Stimulated activated effector memory CD8-positive, alpha-beta T cell treated with anti-CD3 and anti-CD28 coated beads, Interleukin-12 subunit alpha, Interleukin-12 subunit beta, amount 100 ng/mL, for 72 hours (primary cell): ENCODE results near the gene CLIC5.

Source experiments
- ATAC-seq: fragments of 150-1000 bp; cut with Tn5 transposase; 2 replicates; pipeline ENCODE4 v1.10.0; 2021
- DNase-seq, 2 donors: peaks; one replicate each; pipeline ENCODE4 v3.0.0; 2021 to 2022; ENCODE audit warnings: low spot score in 2 of 2
- H3K27ac Mint-ChIP-seq: one replicate; pipeline ENCODE4 v1.8.0; 2022; ENCODE audit warnings: mild to moderate bottlenecking, mixed read lengths
- H3K36me3 Mint-ChIP-seq: one replicate; pipeline ENCODE4 v1.8.0; 2022; ENCODE audit warnings: mild to moderate bottlenecking, mixed read lengths
- H3K4me1 Mint-ChIP-seq: one replicate; pipeline ENCODE4 v1.8.0; 2022; ENCODE audit warnings: mixed read lengths
- H3K4me3 Mint-ChIP-seq: one replicate; pipeline ENCODE4 v1.8.0; 2022; ENCODE audit warnings: mild to moderate bottlenecking, mixed read lengths
- H3K9me3 Mint-ChIP-seq: one replicate; pipeline ENCODE4 v1.8.0; 2022; ENCODE audit warnings: mixed read lengths

The CLIC5 gene

DNA sequence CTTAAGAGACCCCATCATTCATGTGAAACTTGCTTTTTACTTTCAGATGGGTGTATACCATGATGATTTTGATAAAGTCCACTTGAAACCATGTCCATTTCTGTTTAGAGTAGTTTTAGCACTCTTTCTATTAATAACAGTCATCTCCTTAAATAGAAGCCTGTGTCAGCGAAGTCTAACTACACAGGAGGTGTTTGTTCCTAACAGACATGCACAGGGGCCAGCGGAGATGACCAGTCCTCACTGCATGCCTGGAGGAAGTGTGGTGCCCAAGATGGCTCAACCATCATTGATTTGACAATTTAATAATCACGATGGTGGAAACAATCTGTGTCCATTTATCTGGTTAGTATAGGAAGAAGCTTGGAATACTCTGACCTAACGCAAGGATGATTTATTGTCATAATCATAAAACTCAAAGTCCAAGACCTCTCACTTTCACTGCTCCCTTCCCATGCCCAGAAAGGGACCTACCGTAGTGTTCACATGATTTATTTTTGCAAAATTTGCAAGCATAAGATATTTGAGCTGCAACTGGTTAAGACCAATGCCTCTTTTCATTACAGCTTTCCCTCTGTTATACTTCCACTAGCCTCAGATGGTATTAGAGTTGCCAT is 31.0 kb upstream of the CLIC5 start:
- no peak for DNase-seq

DNA sequence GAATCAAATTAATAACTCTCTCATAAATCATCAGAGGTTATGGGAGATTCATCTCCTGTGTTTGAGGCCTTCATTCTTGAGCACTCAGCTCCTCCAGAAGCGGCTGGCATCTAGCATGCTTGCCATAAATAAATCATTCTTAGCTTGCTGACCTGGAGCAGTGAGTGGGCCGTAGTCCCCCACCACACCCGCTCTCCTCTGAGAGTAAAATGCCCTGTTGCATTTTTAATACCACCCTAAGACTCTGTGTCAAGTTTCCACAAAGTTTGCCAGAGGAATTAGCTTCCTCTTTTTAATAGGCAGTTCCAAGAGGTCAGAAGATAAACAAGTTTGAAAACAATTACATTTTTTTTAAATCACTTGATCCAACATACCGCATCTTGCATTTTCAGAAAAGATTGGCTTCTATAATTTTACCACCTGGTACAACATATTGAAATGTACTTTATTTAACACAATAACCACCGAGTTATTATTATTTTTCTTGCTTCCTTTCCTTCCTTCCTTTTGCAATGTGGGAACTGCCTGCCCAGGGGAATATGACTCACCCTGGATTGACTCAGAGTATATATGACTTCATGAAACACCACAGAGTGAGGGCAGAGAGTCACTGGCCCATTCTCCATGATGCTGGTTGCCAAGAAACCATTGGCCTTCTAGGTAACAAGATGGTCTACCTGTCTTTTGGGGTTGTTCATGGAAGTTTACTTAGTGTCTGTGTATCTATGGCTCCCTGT is 29.4 kb upstream of the CLIC5 start:
- no peak for DNase-seq
- ATAC-seq = peak; percentile 90
- no peak overlapping the region for H3K4me3 Mint-ChIP-seq
- no peaks in the 10 kb centered on the region for H3K36me3 Mint-ChIP-seq
- no peaks in the 10 kb centered on the region for H3K9me3 Mint-ChIP-seq
- H3K4me1 Mint-ChIP-seq = peaks cover 20% of the 10 kb centered on the region
- H3K27ac Mint-ChIP-seq = peak overlapping the region; percentile 65

More for the DNA sequence above, 31.0 kb upstream of the CLIC5 start:
- Mint-ChIP-seq H3K27ac (peak overlapping the region; percentile 65), H3K4me3 (no peak overlapping the region), H3K36me3 (no peaks in the 10 kb centered on the region), H3K9me3 (no peaks in the 10 kb centered on the region), H3K4me1 (peaks cover 25% of the 10 kb centered on the region)
- no peak for ATAC-seq

- Mint-ChIP-seq H3K36me3 (no peaks in the 10 kb centered on the region), H3K27ac (no peak overlapping the region), H3K4me1 (peaks cover 20% of the 10 kb centered on the region), H3K9me3 (no peaks in the 10 kb centered on the region), H3K4me3 (no peak overlapping the region)
- no peak for DNase-seq
- peak; percentile 86 for ATAC-seq
These were observed 26.8 kb upstream of the CLIC5 start for GRCh38 chr6:46042355-46042999.

DNA sequence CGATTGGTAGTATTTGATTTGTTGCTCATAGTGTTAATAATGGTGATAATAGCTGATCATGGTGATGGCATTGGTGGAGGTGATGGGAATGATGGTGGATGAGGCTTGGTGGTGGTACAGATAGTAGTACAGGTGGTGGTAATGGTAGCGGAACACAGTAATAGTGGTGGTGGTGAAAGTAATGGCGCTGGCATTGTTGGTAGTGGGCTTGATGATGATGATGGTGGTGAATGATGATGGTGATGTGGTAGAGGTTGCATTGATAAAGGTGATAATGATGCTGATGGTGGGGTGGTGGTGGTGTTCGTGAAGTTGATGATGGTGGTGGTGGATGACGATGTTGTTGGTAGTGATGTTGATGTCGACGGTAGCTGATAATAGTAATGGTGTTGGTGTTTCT is 24.6 kb upstream of the CLIC5 start:
- Mint-ChIP-seq H3K36me3 (no peaks in the 10 kb centered on the region), H3K4me1 (peaks cover 8% of the 10 kb centered on the region), H3K27ac (no peak overlapping the region), H3K9me3 (no peaks in the 10 kb centered on the region), H3K4me3 (no peak overlapping the region)
- ATAC-seq (no peak), DNase-seq (no peak)

GRCh38 chr6:46039646-46040045 is 24.0 kb upstream of the CLIC5 start:
- no peaks in the 10 kb centered on the region for H3K36me3 Mint-ChIP-seq
- no peaks in the 10 kb centered on the region for H3K9me3 Mint-ChIP-seq
- no peak overlapping the region for H3K4me3 Mint-ChIP-seq
- H3K4me1 Mint-ChIP-seq = peaks cover 5% of the 10 kb centered on the region
- H3K27ac Mint-ChIP-seq = no peak overlapping the region
- ATAC-seq (no peak), DNase-seq (no peak)

DNA sequence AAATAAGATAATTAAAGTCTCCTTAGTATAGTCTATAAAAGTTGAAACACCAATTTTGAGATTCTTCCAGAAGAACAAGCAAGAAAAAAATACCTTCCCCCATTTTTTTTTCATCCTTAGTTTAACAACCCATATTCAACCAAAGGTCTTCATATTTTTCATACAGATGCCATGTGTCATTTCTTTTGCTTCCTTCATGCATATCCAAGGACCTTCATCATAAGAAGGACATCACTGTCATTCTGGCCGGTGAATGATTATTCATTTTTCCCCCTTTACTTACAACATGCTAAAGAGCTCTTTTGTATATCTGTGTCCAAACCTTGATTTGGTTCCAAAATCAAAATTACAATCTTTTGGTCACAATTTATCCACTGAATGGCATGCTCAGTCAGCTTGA is 21.3 kb upstream of the CLIC5 start:
- H3K4me3 Mint-ChIP-seq = no peak overlapping the region

GRCh38 chr6:46035242-46035641 is 19.6 kb upstream of the CLIC5 start:
- Mint-ChIP-seq H3K4me1 (no peaks in the 10 kb centered on the region), H3K4me3 (no peak overlapping the region), H3K27ac (no peak overlapping the region), H3K9me3 (no peaks in the 10 kb centered on the region), H3K36me3 (no peaks in the 10 kb centered on the region)
- ATAC-seq = no peak
- no peak for DNase-seq

More for the DNA sequence above, 21.3 kb upstream of the CLIC5 start:
- Mint-ChIP-seq H3K4me1 (no peaks in the 10 kb centered on the region), H3K27ac (no peak overlapping the region), H3K36me3 (no peaks in the 10 kb centered on the region), H3K9me3 (no peaks in the 10 kb centered on the region)
- DNase-seq (no peak), ATAC-seq (no peak)

DNA sequence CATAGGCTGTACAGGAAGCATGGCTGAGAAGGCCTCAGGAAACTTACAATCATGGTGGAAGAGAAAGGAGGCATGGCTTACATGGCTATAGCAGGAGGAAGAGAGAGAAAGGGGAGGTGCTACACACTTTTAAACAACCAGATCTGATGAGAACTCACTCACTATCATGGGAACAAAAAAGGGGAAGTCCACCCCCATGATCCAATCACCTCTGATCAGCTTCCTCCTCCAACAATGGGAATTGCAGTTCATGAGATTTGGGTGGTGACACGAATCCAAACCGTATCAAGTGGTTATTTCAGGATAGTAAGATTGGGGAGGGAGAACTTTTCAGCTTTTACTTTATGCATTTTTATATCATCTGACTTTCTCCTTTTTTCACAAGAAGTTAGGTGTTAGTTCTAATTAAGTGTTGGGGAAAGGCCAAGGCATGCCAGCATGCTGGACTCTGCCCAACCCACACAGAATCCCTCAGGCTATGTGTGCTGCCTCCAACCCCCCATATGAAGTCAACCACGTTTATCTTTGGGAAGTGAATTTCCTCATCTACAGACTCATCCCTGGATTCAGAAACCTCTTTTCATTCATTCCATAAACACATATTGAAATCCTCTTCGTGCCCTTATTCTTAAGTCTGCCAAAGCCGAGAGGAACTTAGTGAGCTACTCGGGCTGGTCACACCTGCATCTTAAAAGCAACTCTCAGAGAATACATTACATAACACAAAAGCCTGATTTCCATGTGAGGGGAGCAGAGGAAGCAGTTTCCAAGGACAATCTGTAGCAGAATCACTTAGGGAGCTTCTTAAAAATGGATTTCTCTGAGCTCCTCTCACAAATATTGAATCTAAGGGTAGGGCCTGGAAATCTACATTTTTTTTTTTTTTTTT is 16.7 kb upstream of the CLIC5 start:
- no peak overlapping the region for H3K27ac Mint-ChIP-seq
- ATAC-seq = no peak

GRCh38 chr6:46029602-46030001 is 13.9 kb upstream of the CLIC5 start:
- no peak overlapping the region for H3K27ac Mint-ChIP-seq
- H3K4me1 Mint-ChIP-seq = no peaks in the 10 kb centered on the region
- no peak overlapping the region for H3K4me3 Mint-ChIP-seq
- no peaks in the 10 kb centered on the region for H3K36me3 Mint-ChIP-seq
- no peak for ATAC-seq
- DNase-seq = no peak
- H3K9me3 Mint-ChIP-seq = no peaks in the 10 kb centered on the region

More for the DNA sequence above, 16.7 kb upstream of the CLIC5 start:
- Mint-ChIP-seq H3K9me3 (no peaks in the 10 kb centered on the region), H3K4me1 (no peaks in the 10 kb centered on the region), H3K36me3 (no peaks in the 10 kb centered on the region), H3K4me3 (no peak overlapping the region)
- no peak for DNase-seq

- H3K36me3 Mint-ChIP-seq = no peaks in the 10 kb centered on the region
- ATAC-seq = no peak
- H3K4me3 Mint-ChIP-seq = no peak overlapping the region
- DNase-seq = no peak
- no peaks in the 10 kb centered on the region for H3K9me3 Mint-ChIP-seq
- H3K27ac Mint-ChIP-seq = no peak overlapping the region
- peaks cover 12% of the 10 kb centered on the region for H3K4me1 Mint-ChIP-seq
These were observed 10.6 kb upstream of the CLIC5 start for GRCh38 chr6:46026307-46026706.

- DNase-seq (no peak), ATAC-seq (no peak)
- H3K4me1 Mint-ChIP-seq = peaks cover 13% of the 10 kb centered on the region
- no peaks in the 10 kb centered on the region for H3K9me3 Mint-ChIP-seq
- peak overlapping the region; percentile 54 for H3K27ac Mint-ChIP-seq
- no peaks in the 10 kb centered on the region for H3K36me3 Mint-ChIP-seq
- no peak overlapping the region for H3K4me3 Mint-ChIP-seq
These were observed 9.9 kb upstream of the CLIC5 start for GRCh38 chr6:46025573-46025972.

DNA sequence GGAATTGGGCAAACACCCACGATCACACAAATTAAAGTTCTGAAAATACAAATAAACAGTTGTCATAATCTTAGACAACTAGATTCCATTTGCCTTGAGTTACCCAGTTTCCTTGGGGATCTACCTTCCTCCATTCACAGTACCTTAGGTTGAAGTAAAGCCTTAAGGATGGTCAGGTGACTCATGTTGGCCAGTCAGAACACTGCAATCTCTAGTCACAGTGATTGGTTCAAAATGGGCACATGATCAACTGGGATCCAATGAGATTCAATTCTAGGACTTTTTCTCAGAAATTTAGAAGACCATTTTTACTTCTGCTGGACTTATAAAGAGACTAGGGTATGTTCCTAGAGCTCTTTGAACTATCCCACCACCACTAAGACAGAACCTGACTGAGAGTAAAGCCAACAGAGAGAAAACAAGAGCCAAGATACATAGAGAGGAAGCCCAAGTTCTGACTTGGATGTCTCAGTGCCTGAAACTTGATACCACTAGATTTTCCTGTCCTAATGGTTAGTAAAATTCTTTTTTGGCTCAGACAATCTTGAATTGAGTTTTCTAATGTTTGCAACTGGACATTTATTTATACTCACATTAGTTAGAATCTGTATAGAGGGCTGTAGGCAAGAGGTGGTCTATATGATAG is 8.6 kb upstream of the CLIC5 start:
- ATAC-seq (no peak), DNase-seq (no peak)
- Mint-ChIP-seq H3K4me3 (no peak overlapping the region), H3K36me3 (no peaks in the 10 kb centered on the region), H3K9me3 (no peaks in the 10 kb centered on the region), H3K4me1 (peaks cover 13% of the 10 kb centered on the region), H3K27ac (no peak overlapping the region)

DNA sequence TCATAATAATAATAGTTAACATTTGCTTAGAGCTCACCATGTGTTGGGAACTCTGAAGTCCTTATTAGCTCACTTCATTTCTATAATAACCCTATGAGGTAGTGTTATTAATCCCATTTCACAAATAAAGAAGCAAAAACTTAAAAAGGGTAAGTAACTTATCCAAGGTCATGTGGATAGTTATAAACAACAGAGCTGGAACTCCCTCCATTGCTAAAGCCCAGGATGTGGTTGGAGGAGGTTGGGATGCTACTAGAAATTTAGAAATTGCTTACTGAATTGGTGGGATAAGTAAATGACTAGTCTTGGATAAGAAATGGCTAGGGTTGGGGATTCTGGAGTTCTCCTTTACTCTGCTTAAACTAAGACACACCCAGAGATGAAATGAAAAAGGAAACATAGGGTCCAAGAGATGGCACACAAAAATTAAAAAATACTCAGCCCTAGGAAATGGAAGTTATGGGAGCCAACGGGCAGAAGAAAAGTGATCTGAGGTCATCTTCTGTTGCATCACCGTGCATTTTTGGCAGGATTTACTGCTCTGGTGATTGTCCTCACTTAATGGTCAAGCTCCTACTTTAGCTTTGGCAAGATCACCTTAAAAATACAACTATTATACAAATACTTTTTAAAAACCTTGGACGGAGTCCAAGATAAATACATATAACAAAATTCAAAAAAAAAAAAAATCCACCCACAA is 7.7 kb upstream of the CLIC5 start:
- peaks cover 13% of the 10 kb centered on the region for H3K4me1 Mint-ChIP-seq
- ATAC-seq (no peak), DNase-seq (no peak)
- H3K27ac Mint-ChIP-seq = no peak overlapping the region
- H3K36me3 Mint-ChIP-seq = no peaks in the 10 kb centered on the region
- no peak overlapping the region for H3K4me3 Mint-ChIP-seq
- H3K9me3 Mint-ChIP-seq = no peaks in the 10 kb centered on the region
